Measurements from ENCODE around the gene IPO13. TPM values are rescaled to one million over a fixed set of nuclear protein-coding genes. Genes with fewer than 3 reads are reported as not detected.

The IPO13 gene, protein sequence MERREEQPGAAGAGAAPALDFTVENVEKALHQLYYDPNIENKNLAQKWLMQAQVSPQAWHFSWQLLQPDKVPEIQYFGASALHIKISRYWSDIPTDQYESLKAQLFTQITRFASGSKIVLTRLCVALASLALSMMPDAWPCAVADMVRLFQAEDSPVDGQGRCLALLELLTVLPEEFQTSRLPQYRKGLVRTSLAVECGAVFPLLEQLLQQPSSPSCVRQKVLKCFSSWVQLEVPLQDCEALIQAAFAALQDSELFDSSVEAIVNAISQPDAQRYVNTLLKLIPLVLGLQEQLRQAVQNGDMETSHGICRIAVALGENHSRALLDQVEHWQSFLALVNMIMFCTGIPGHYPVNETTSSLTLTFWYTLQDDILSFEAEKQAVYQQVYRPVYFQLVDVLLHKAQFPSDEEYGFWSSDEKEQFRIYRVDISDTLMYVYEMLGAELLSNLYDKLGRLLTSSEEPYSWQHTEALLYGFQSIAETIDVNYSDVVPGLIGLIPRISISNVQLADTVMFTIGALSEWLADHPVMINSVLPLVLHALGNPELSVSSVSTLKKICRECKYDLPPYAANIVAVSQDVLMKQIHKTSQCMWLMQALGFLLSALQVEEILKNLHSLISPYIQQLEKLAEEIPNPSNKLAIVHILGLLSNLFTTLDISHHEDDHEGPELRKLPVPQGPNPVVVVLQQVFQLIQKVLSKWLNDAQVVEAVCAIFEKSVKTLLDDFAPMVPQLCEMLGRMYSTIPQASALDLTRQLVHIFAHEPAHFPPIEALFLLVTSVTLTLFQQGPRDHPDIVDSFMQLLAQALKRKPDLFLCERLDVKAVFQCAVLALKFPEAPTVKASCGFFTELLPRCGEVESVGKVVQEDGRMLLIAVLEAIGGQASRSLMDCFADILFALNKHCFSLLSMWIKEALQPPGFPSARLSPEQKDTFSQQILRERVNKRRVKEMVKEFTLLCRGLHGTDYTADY
- total RNA-seq, result 26.1 and 26.8 TPM in 2 replicates

DNA sequence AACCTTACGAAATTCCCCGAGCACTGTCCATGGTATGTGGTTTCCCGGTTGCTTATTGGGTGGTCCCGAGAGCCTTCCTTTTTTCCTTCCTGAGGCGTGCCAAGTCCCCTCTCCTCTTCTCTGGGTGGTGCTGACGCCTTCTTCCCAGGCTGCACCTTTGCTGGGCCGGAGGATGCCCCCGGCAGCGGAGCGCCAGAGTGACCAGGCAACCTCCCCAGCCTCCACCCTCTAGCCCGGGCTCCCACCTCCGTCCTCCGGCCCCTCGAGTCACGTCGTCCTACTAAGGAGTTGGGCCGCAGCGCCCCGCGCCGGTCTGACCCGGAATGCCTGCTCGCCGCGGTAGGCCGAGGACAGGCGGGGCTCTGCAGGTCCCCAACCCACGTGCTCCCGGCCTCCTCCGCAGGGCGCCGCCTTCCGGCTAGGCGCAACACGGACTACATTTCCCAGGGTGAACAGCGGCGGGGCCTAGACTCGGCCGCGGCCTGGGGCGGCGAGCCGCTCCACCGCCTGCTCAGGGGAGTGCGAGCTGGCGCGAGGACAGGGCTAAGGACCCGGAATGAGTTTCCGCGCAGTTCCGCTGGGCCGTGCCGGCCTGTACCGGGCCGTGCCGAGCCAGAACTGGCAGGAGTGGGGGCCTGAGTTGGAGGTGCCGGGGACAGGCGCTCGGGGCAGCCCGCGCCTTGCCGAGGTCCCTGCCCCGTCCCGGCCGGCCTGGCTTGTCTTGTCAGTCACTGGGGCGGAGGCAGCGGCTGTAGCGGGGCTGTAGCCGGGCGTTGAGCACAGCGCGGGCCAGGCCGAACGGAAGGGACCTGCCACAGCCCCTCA, at the start of gene IPO13:
Gene IPO13 (plus strand): TSS at position 715 of the 825 bp plus-strand sequence. CDS start 651 bp downstream, outside the sequence.
- intact Hi-C loops (cut with micrococcal nuclease), result loop anchor here (1.0 to 10.0 kb wide), 7 partner anchors 23 to 728 kb away; partner anchors contain the start of genes ARMH1, ATP6V0B, CCDC24 and KDM4A

DNA sequence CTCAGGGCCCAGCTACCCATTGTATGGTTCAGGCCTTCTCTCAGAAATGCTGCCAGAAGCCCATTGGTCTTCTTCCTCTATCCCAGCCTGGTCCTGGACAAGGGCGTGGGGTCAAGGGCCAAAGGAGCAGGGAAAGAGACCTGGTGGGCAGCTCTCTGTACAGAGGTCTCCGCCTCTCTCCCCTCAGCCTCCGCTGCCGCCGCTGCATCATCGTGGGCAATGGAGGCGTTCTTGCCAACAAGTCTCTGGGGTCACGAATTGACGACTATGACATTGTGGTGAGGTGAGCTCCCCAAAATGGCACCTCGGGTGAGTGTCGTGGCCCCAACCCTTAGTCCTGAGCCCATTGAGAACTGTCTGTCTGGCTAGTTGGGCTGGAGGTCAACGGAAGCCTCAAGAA, 47.8 kb upstream of the IPO13 start:
- intact Hi-C loops (cut with micrococcal nuclease), result no loop called here

DNA sequence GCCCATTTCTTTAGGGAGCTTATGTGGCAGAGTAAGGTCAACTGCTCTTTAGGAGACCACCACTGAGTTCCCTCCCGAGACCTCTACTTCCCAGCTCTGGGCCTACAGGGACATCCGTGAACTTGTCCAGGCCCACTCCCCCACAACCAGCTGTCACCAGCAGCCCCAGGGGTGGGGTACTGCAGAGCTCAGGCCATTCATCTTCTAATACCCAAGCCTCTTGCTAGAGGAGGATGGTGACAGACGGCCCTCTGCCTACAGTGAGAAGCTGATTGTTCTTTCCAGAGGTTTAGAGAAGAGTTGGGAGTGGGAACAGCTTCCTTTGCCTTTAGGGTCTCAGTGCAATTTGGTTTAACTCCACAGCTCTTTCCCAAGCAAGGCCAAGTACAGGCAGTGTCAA, 46.4 kb upstream of the IPO13 start:
- intact Hi-C loops (cut with micrococcal nuclease), result no loop called here

DNA sequence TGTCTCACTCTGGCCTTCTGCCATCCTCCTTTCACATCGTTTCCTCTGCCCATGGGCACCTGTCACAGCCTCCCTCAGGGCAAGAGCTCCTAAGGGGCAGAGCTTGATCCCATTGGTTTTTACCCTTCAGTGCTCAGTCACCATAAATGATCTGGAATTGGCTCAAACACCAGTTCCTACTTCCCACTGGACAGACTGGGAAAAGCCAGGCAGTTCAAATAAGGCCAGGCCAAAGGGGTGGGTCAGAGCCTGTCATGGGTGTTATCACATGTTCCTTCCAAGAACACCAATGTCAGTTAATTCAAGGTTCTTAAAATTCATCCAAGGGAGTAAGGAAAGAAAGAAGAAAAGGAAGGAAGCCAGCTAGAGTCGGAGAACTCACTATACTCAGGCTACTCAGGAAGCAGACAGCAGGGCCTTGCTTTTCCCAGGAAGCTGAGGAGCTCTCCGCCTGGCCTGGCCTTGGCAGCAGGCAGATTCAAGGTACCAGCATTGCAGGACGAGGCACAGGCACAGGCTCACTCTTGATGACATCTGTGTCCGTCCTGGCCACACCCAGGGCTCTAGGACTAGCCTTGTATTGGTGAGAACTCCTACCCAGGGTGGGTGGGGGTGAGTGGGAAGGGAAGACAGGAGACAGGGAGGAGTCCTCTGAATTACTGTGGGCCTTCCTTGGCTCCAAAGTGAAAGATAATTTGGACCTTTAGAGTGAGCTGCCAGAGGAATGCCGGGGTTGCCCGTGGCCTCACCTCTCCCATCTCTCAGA, 45.4 kb upstream of the IPO13 start:
- intact Hi-C loops (cut with micrococcal nuclease), result no loop called here

DNA sequence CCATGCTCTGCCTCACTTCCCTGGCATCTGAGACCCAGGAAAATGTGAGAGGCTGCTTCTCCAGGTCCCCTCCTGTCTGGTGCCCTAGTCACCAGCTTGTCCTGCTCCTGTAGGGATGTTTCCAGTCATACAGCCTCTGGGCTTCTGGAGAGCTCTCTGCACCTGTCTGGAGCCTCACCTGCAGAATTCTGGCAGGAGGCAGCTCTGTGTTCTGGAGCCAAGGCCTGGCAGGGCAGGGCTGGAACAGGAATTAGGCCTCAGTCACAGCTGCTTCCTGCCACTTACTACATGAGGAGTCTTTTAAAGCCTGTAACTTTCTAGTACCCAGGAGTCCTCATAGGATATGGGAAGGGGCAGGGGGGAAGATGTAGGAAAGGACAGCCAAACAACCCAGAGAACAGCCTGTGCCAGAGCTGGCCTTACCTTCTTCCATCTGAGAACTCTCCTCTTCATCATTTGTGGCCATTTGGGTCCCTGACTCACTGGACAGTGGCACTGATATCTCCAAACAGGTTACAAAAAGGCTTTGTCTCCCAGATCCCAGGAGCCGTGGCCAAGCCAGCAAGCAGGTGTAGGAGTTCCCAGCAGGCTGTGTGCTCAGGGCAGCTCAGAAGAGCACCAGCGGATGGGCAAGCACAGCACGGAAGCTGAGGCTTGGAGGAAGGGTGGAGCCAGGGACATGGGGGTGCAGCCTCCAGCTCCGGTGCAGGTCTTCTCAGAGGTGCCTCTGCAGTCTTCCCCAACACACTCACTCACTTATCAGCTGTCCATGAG, 44.5 kb upstream of the IPO13 start:
- intact Hi-C loops (cut with micrococcal nuclease), result no loop called here

DNA sequence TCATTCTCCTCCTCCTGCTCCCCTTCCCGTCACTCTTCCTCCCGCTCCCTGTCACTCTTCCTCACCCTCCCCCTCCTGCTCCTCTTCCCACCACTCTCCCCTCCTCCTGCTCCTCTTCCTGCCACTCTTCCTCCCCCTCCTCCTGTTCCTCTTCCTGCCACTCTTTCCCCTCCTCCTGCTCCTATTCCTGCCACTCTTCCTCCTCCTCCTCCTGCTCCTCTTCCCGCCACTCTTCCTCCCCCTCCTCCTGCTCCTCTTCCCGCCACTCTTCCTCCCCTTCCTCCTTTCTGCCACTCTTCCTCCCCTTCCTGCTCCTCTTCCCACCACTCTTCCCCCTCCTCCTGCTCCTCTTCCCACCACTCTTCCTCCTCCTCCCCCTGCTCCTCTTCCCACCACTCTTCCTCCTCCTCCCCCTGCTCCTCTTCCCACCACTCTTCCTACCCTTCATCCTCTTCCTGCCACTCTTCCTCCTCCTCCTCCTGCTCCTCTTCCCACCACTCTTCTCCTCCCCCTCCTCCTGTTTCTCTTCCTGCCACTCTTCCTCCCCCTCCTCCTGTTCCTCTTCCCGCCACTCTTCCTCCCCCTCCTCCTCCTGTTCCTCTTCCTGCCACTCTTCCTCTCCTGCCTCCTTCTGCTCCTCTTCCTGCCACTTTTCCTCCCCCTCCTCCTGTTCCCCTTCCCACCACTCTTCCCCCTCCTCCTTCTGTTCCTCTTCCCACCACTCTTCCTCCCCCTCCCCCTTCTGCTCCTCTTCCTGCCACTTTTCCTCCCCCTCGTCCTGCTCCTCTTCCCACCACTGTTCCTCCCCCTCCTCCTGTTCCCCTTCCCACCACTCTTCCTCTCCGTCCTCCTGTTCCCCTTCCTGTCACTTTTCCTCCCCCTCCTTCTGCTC, 41.8 kb upstream of the IPO13 start:
- intact Hi-C loops (cut with micrococcal nuclease), result no loop called here

DNA sequence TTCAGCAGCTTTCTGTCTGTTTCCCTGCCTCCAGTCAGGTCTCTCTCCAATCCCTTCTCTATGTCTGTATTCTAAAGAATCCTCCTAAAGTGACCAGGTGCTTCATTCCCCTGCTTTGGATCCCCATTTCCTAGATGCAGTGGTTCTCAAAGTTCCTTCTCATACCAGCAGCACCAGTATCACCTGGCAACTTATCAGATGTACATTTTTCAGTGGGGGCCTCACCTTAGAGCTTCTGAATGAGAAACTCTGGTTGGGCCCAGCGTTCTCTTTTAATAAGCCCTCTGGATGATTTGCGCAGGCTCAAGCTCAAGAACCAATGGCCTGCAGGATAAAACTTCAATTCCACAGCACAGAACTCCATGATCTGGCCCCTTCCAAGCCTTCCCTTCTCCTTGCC, 38.5 kb upstream of the IPO13 start:
- intact Hi-C loops (cut with micrococcal nuclease), result no loop called here

DNA sequence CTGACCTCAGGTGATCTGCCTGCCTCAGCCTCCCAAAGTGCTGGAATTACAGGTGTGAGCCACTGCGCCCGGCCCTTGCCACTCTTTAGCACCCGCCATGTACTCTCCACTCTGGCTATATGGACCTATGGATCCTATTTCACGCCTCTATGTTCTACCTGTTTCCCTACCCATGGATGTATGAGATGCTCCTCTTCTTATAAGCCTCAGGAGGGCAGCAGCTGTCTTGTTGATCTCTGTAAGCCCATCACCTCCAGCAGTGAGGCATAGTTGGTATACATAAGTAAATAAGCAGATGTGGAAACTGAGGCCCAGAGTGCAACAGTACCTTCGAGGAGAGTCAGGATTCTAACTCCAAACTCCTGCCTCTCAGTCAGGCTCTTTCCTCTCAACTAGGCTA, 37.9 kb upstream of the IPO13 start:
- intact Hi-C loops (cut with micrococcal nuclease), result no loop called here

DNA sequence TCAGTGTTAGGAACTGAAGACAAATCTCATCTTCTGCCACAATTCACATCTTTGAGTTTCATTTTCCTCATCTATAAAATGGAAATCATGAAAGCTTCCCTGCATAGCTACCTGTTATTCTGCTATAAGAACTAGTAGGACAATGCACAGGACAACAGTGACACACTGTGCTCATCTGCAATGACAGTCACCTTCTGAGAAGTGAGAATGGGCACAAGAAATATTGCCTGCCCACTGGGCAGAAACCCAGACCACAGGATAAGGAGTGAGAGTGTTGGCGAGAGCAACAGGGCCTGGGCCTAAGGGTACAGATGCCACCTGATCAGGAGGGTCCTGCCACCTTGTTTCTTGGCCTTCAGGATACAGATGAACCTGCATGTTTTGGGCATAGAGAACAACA, 36.4 kb upstream of the IPO13 start:
- intact Hi-C loops (cut with micrococcal nuclease), result no loop called here

DNA sequence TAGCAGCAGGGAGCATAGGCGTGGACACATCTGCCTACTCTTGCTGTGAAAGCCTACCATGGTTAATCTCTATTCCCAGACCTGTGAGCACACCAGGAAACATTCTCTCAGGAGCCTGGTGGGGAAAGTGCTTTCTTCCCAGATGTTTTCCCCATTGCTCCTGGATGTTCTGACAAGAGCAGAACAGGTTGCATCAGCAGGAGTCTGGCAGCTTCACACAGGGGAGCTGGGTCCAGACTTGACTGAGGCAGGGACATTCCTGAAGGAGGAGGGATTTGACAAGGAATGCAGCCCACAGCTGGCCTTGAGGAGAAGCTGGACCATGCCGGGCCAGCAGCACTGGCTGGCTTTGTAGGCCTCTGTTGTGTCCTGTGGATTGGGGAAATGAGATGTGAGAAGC, 34.1 kb upstream of the IPO13 start:
- intact Hi-C loops (cut with micrococcal nuclease), result no loop called here

DNA sequence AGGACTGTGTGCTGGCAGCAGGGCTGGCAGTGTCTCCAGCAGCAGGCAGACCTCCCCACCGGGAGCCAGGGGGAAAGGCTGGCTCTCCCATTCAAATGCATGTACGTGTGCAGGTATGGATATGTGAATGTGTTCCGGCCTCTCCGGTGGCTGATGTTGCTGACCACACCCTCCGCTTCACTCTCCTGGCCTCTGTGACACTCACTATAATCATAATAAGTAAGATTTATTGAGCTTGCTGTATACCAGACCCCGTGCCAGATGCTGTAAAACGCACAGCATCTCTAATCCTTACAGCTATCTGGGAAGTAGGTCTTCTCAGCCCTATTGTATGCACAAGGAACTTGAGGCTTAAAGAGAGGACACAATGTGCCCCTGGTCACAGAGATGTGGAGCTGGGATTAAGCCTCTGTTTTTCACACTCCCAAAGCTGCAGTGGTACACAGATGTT, 33.7 kb upstream of the IPO13 start:
- intact Hi-C loops (cut with micrococcal nuclease), result no loop called here

DNA sequence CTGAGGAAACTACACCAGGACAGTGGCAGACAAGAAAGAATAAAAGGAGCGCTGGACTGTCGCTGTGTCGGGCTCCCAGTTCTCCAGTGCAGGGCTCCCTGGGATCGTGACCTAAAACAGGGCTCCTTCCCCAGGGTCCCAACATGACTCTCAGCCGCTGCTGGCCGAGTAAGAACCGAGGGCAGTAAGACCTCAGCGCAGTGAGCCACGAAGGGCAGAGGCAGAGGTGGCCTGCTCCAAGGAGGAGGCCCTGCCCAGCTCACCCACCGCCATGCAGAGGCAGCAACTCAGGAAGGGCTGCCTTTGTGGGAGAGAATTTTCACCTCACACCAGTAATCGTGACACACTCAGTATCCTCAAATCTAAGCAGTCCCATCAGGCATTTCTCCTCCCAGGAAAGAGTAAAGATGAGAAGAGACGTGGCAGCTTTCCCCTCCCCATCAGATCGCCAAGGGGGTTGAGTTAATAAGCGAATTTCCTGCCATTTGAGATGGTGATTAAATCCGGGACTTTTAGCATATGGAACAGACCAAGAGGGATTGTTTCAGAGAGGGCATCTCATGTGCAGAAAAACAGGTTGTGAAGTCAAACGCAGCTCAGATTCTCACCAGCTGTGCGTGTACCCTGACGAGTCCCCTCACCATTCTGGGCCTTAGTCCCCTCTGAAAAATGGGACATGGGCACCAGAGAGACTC, 32.9 kb upstream of the IPO13 start:
- intact Hi-C loops (cut with micrococcal nuclease), result no loop called here

DNA sequence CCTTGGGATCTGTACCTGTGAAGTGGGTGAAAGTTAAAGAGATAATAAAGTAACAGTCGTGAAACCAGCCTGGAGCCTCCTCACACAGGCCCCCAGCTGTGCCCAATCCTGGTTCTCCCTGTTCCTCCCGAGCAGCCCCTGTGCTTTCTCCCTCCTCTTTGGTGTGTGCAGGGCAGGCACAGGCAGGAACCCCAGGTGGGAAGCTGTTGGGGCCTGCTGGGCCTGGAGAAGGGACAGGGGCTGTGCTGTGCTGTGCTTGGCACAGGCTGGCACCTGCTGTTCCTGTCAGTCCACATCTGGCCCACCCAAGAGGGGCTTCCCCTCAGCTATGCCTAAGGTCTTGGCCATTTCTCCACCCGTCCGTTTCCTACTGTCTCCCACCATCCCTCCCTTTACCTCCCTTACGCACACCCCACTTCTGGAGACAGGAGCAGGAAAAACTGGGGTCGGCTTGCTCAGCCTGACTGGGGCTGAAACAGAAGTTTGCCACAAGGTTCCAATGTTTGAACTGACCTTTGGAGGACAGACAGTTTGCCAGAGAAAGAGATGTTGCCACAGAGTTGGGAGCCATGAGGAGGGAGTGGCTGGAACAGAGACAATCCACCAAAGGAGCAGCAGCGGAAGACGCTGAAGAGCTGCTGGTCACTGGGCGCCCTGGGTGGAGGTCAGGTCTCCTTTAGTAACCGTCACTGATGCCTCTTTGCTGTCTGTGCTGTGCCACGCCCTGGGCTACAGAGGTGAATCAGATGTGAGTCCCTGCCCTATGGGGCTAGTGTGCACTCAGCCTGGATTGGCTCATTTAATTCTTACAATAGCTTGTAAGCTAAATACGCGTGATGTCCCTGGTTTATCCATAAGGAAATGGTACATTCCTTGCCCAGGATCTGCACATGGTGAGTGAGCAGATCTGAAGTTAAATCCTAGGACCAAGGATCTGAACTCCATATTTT, 31.9 kb upstream of the IPO13 start:
- intact Hi-C loops (cut with micrococcal nuclease), result no loop called here

DNA sequence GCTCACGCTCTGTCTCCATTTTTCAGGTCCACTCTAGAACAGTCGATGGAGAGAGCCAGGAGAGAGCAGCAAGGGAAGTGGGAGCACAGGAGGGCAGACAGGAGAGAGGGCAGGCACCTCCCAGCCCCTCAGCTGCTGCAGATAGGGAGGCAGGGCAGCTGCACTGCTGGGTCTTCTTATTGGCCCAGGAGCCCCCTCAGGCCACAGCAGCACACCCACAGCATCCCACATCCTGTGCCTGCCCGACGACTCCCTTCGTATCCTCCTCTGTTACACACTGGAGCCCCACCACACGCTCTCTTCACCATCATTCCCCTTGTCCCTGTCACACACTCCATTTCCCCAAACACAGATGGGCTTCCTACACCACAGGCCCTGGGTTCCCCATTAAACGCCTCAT, 26.8 kb upstream of the IPO13 start:
- intact Hi-C loops (cut with micrococcal nuclease), result no loop called here

DNA sequence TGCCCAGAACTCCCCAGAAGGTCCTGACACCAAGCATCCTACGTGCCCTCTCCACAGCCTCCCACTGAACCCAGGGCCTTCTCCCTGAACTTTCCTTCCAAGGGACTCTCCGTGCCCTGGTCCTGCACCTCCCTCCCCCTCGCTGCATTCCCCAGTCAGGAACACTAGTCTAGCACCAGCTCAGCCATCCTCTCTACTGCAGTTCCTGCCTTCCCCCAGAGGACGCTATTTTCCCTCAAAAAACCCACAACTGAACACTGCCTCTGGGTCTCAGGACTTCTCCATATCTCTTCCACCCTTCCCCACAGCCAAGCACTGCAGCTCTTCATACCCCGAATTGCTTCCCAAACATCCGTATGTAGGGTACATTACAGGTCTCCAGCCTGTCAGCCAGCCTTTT, 25.7 kb upstream of the IPO13 start:
- intact Hi-C loops (cut with micrococcal nuclease), result no loop called here

DNA sequence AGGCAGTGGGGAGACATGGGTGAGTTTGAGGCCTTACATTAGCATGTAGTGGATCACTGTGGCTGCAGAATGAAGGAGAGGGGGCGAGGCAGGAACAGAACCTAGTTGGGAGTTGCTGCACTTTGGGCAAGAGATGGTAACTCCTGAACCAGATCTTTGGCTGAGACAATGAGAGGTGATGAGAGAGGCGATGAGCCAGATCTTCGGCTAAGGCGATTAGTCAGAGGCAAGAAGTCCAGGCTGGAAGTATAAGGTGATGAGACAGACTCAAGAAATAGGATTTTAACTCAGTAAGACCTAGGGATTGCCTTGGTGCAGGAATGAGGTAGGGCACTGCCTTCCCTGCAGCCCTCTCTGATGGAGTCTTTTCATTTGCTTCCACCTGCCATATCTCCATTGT, 22.2 kb upstream of the IPO13 start:
- intact Hi-C loops (cut with micrococcal nuclease), result no loop called here

DNA sequence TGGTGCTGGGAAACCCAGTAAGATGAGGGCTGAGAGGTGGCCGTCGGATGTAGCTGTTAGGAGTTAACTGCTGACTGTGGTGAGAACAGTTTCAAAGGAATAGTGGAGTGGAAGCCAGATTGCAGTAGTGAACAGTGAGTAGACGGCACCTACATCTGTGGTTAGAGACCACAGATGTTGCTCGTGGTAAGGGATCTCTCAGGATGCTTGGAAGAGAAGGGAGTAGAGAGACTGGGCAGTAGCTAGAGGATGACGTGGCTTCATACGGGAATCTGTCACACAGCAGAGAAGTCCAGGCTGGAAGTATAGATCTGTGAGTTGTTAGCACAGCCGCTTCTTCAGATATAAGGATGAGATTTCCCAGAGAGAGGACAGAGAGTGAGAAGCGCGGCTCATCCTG, 20.9 kb upstream of the IPO13 start:
- intact Hi-C loops (cut with micrococcal nuclease), result no loop called here

Data from T-helper 2 cell treated with Interferon-gamma antibody and Interleukin-4, amounts not matched to agents 100 ng/mL and 5 ng/mL, for 36 hours (primary cell).